ENCODE results near the gene LDHD.

LDHD gene

GRCh38 chr16:75114179-75114945, 2.2 kb downstream of the LDHD start:
- no peak for DNase-seq

- DNase-seq = no peak
Measured at GRCh38 chr16:75113541-75114121, 2.9 kb downstream of the LDHD start.

DNA sequence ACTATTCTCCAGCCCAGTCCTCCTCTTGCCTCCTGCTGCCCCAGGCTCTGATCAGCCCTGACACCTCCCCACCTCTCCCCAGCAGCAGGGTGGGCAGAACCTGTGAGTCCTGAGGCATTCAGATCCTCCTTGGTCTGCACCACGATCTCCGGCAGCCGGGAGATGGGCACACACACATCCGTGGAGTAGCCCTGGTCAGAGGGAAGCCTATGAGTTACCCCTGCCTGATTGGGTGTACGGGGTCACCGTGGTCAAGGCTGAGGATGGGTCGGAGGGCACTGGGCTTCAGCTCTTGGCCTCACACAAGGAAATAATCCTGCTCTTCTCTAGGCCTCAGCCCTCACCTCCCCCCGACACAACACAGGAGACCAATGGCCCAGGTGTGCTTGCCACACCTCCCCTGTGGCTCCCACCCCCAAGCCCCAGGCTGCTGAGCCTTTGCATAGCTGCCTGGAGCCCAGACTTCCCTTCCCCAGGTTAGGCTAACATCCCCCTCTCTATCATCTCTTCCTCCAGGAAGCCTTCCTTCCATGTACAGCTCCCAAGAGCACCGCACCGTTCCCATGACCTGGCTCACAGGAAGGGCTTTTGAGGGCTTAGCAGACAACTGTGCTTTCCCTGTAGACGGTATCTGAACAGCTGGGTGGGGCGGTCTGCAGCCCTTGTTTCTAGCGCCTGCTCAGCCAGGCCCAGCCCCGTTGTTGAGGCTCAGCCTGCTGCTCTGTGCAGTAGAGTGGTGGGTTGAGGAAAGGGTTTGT, 3.7 kb downstream of the LDHD start:
- DNase-seq = no peak

DNA sequence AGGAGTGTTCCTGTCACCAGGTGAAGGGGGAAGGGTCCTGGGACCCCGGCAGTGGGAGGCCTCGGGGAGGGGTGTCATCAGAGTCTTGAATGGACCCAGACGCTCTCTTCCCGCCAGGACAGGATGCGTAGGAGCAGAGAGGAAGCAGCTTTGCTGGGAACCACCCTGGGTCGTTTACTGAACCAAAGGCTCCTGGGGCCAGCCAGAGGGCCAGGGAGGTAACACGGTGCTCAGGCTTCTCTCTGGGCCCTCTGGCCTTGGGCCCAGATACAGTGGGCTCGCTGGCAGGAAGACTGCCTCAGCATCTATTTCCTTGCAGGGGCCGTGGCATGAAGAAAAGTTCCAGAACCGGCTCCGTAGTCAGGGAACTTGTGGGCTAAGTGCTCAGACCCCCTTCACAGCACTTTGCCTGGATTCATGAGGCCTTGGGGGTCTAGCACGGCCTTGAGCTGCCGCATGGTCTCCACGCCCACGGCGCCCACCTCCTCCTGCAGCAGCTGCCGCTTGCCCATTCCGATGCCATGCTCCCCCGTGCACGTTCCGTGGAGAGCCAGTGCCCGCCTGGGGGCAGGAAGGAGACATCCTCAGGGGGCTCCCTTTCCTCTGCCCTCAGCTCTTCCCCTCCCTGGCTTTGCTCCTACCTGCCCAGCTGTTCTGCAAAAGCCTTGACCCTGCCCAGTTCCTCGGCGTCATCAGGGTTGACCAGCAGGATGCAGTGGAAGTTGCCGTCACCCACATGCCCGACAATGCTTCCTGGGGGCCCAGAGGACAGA, 4.4 kb downstream of the LDHD start:
- DNase-seq = no peak

- DNase-seq = no peak
Measured at GRCh38 chr16:75111514-75111940, 5.1 kb downstream of the LDHD start.

DNA sequence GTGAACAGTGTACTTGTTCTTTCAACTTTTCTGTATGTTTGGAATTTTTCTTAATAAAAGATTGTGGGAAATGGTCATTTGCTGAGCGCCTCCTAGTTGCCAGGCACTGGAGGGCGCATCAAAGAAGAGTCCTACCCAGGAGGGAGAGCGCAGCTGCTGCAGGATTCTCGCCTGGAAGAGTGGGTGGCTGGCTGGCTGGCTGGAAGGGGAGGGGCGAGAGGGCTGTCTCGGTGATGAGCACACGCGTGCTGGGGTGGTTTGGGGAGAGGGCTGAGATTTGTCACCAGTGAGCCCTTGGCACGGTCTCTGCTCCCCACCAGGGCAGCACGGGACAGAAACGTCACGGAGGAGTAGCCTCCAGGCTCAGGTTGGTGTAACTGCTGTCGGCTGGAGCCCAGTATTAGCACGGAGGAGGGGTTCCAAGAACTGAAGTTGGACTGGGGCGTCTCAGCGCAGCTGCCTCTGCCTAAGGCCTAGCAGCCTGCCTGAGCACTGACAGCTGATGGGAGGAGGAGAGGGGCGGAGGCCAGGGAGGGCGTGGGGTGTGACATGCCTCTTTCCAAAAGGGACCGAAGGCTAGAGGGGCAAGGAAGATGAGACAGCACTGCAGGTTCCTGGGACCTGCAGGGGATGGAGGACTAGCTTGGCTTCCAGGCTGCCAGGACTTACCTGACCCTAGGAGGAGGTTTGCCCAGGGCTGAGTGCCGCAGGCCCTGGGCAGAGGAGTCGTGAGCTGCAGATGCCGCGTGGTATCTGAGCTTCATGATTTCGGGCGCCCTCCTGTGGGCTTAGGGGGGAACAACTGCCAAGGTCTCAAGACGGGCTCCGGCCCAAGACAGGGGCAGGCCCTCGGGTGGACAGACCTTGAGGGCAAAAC, 5.7 kb downstream of the LDHD start:
- DNase-seq = peak; percentile 74

DNA sequence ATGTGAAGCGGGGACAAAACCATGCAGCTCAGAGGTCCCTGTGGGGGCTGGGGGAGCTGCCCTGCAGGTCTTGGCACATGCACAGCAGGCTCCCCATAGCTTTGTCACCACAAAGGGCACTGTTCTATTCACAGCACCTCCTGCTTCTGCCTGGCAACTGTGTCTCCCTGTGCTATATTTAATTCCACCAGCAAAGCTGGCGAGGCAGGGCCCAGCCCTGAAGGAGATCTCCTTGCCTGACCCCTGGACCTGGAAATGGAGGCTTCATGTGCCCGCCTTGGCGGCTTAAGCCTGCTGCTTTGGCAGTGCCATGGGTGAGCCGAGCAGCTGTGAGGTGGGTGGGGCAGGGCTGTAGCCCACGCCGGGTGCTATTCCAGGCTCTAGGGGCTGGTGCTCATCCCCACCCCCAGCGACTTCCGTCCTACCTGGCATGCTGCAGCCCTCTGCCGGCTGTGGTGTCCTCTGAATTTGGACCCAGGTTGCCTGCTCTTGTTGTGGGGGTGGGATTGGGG, 6.8 kb downstream of the LDHD start:
- DNase-seq = no peak

GRCh38 chr16:75108792-75109731, 7.5 kb downstream of the LDHD start:
- peak; percentile 75 for DNase-seq

DNA sequence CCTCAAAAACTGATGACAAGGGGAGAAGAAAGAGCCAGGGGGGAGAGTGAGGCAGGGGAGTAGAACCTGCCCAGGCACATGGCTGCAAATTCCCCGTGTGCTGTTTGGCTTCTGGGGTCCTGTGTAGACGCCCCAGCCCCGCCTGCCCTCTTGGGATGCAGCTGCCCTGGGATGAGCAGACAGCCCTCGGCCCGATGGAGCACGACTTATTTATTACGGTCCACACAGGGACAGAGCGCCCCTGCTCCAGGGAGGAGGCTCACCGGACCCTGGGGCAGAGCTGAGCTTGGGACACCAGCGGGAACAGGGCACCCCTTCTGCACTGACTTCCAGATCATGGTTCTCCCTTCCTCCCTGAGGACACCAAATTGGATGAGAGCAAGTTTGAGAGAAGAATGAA, 9.1 kb downstream of the LDHD start:
- no peak for DNase-seq

DNA sequence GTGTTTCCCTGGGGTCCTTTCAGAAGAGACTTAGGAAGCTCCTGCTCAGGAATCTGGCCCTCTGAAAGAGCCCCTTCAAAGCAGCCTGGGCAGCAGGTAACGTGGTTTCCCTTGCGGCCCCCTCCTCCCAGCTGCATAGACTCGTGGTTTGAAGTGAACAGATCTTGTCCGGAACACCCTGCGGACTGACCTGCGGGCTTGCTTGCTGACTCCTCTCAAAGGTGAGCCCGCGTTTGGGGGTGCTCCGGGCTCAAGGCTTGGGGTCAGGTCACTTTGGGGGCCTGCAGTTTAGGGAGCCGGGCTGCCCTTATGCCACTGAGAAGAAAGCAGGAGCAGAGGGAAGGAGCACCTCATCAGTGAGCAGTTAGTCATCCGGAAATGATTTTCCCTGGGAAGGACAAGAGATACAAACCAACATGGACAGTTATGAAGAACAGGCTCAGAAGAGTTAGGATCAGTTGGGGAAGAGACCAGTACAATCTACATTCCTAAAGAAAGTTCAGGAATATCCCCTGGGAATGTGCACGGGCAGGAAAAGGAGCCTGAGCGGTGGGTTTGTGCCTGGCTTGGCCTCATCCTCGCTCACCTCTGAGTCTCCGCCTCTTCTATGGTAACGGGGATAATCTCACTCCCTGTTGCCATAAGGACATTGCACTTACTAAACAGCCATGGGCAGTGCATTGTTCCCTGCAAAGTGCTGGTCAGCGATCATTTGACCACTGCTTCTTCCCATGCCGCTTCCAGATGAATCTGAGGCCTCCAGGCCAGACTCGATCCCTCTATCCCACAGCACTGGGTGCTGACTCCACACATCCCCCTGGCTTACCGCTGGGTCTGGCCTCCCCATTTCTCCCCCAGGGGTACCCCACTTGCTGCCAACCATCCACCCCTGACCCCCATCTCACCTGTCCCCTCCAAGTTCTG, 10.0 kb downstream of the LDHD start:
- no peak for DNase-seq

- peak; percentile 16 for DNase-seq
Measured at GRCh38 chr16:75105306-75106061, 11.1 kb downstream of the LDHD start.

DNA sequence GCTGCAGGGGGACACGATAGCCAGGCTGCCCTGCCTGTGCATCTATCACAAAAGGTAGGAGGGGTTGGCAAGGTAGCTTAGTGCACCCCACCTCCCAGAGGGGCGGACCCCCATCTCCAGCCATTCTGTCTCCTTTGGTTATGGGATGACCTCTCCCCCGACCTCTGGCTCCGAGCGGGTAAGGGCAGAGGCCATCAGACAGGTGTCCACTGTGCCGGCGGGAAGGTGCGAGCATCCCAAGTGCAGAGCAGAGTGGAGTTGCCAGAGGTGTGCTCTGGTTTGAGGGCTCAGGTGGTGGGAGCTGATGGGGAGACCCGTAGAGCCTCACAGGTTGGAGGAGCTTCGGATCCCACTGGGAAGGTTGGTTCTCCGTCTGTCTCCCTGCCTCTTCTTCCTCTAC, 11.7 kb downstream of the LDHD start:
- no peak for DNase-seq

GRCh38 chr16:75103994-75104393, 12.6 kb downstream of the LDHD start:
- no peak for DNase-seq

DNA sequence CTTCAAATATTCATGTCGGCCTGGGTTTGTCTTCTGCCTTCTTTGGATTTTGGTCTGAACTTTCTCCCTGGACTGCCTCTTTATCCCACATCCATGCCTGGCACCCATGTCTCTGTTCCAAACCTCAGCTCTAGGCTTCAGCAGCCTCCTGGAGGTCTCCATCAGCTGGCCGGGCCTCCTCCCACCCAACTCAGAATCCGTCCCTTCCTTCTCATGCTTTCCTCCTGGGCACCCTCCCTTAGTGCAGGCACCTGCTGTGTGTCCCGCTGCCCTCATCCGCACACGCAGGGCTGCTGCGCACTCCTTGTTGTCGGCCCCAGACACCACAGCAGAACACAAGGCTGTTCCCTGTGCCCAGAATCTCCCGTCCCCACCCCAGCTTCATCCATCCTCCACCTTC, 14.0 kb downstream of the LDHD start:
- no peak for DNase-seq

GRCh38 chr16:75101635-75102034, 14.9 kb downstream of the LDHD start:
- DNase-seq = no peak

GRCh38 chr16:75100603-75100990, 16.0 kb downstream of the LDHD start:
- no peak for DNase-seq

DNA sequence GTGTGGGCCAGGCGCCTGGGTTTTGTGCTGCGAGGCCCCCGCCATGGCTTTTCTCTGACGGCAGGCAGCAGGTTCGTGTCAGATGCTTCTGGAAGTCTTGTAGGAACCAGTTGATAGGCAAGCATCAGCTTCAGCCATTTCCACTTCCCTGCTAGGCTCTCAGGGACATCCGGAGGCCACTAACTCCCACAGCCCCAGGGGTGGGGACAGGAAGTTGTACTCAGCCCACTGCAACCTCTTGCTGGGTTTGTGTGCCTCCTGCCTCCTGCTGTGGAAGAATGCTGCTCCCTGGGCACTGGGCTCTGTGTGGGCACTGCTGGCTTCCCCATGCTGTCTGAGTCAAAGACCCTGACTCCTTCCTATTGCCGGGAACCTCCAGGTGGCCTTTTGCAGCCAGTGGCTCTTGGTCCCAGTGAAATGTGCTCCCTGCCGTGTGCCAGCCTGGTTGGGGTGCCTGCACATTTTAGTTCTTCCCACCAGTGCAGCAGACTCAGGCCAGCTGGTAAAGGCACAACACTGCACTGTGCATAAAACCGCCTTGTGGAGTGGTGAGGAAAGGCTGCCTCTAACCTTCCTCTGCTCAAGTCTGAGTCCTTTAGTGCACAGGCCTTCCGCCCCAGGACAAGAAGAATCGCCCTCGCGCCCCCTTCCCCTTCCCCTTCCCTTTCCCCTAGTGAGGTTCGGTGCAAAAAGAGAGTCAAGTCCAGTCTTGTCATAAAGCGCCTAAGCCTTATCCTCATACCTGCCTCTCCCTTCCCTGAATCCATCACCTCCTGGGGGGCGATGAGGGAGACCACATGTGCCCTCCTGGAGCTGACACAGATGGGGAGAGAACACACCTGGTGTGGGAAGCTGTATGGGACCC, 16.6 kb downstream of the LDHD start:
- DNase-seq = peak; percentile 38
